Caco-2 (cell line): ENCODE data around the gene PLXNB2. TPM values are rescaled to one million over a fixed set of nuclear protein-coding genes. Genes with fewer than 3 reads are reported as not detected.

ENCODE experiments used
- BruUV-seq: library from RNA; stranded (reverse); fragments of 400-500 nt; replicated peaks from 2 replicates; lab custom pipeline; 2021; lab: Mats Ljungman, UMichigan
- CTCF ChIA-PET: fragments of 300-600 bp; sonication (Branson Sonifier 250); formaldehyde crosslinking; loops from one replicate; lab custom pipeline; 2022; ENCODE audit warnings: antibody characterized with exemption; lab: Charles Lee
- POLR2A ChIA-PET: fragments of 300-600 bp; sonication (Branson Sonifier 250); formaldehyde crosslinking; loops from one replicate; lab custom pipeline; 2022; ENCODE audit warnings: antibody characterized with exemption; lab: Charles Lee
- DNase-seq, 2 experiments: peaks; one replicate each; pipeline versions ENCODE4 v3.0.0 to v3.0.0-alpha.2; 2020 to 2022
- H3K27me3 ChIP-seq: replicated peaks from 2 replicates; pipeline ENCODE4 v1.6.0; 2011; ENCODE audit warnings: low read length; ENCODE audit not compliant: control insufficient read depth, insufficient read depth
- H3K36me3 ChIP-seq: 2 replicates; pipeline ENCODE4 v1.5.1; 2011; ENCODE audit warnings: low read length; ENCODE audit not compliant: control insufficient read depth, insufficient read depth
- H3K4me1 ChIP-seq: fragments of 250-450 bp; sonication (Bioruptor Pico); 2 replicates; pipeline ENCODE4 v1.5.1; 2020; ENCODE audit warnings: mild to moderate bottlenecking
- H3K4me3 ChIP-seq: 2 replicates; pipeline ENCODE4 v1.5.1; 2011; ENCODE audit warnings: low read depth, mild to moderate bottlenecking, control low read depth, low read length
- H3K9me3 ChIP-seq: fragments of 250-450 bp; sonication (Bioruptor Pico); 2 replicates; pipeline ENCODE4 v1.5.1; 2020; ENCODE audit warnings: mild to moderate bottlenecking, moderate library complexity
- H3K27ac Mint-ChIP-seq: one replicate; pipeline ENCODE4 v1.8.0; 2022; ENCODE audit warnings: mixed read lengths; ENCODE audit not compliant: unreplicated experiment
- H3K27me3 Mint-ChIP-seq: one replicate; pipeline ENCODE4 v1.8.0; 2022; ENCODE audit warnings: mixed read lengths; ENCODE audit not compliant: insufficient read depth, unreplicated experiment
- H3K36me3 Mint-ChIP-seq: one replicate; pipeline ENCODE4 v1.8.0; 2022; ENCODE audit warnings: mild to moderate bottlenecking, mixed read lengths; ENCODE audit not compliant: insufficient read depth, unreplicated experiment
- H3K4me1 Mint-ChIP-seq: one replicate; pipeline ENCODE4 v1.8.0; 2022; ENCODE audit warnings: low read depth, mixed read lengths; ENCODE audit not compliant: unreplicated experiment
- H3K4me3 Mint-ChIP-seq: one replicate; pipeline ENCODE4 v1.8.0; 2022; ENCODE audit warnings: mild to moderate bottlenecking, moderate library complexity, mixed read lengths; ENCODE audit not compliant: unreplicated experiment
- H3K9me3 Mint-ChIP-seq: one replicate; pipeline ENCODE4 v1.8.0; 2022; ENCODE audit warnings: mixed read lengths; ENCODE audit not compliant: unreplicated experiment
- intact Hi-C: fragments of 100-400 bp; cut with micrococcal nuclease; formaldehyde crosslinking; loops from one replicate; pipeline ENCODE4 v1.10.0; 2022; ENCODE audit not compliant: unreplicated experiment
- total RNA-seq: library from RNA; stranded (reverse); gene quantifications from 2 replicates; pipeline ENCODE4 v1.2.3, GENCODE V29; 2022
- TF ChIP-seq, protein P1 (sequence below), 2 experiments: fragments of 200-600 bp in 1 of 2; IDR thresholded peaks; 1 replicate in 1 of 2; 2 replicates in 1 of 2; pipeline versions ENCODE4 v1.5.1 to v1.8.0; 2011 to 2022; ENCODE audit warnings: antibody characterized with exemption in 1 of 2, control low read depth in 1 of 2, inconsistent platforms in 1 of 2, low read depth in 1 of 2, low read length in 1 of 2, mild to moderate bottlenecking in 1 of 2, moderate library complexity in 1 of 2; ENCODE audit not compliant: insufficient read depth in 1 of 2, severe bottlenecking in 1 of 2, unreplicated experiment in 1 of 2

Gene PLXNB2
- total RNA-seq, 1 experiment from 2014 or later = 260 TPM

DNA sequence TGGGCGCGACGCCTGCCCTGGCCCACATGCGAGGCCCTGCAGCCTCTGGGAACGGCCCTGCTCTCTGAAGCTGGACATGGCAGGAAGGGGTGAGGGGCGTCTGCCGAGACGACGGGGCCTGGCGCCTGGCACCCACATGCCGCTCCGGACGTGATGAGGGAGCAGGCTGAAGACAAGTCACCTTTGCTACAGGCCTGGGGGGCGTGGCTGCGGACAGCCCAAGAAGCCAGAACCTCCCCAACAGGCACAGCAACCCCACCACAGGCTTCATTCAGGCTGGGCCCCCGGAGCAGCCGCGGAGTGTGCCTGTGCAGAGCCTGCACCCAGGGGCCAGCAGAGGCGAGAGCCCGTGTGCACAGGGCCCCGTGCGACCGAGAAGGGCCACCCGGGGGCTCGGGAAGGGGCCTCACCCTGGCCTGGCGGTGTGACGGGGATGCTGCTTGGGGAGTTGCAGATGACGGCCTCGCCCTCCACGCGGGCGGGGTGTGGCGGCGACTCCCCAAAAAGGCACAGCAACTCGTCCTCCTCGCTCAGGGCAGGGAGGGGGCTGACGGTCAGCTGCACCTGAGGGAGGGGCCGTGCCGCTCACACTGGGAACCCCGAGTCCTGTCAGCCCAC is 20.6 kb downstream of the PLXNB2 start:
- H3K27me3 ChIP-seq = no peaks in the 10 kb centered on the region
- H3K36me3 ChIP-seq = peaks cover 9% of the 10 kb centered on the region
- ChIA-PET CTCF (no interaction called here), POLR2A (no interaction called here)
- Mint-ChIP-seq H3K9me3 (no peaks in the 10 kb centered on the region), H3K4me1 (no peaks in the 10 kb centered on the region), H3K4me3 (no peak overlapping the region), H3K36me3 (peaks cover 53% of the 10 kb centered on the region), H3K27me3 (no peaks in the 10 kb centered on the region), H3K27ac (no peak overlapping the region)
- peaks cover 14% of the 10 kb centered on the region for H3K4me1 ChIP-seq
- DNase-seq = no peak
- TF ChIP-seq, protein P1, sequence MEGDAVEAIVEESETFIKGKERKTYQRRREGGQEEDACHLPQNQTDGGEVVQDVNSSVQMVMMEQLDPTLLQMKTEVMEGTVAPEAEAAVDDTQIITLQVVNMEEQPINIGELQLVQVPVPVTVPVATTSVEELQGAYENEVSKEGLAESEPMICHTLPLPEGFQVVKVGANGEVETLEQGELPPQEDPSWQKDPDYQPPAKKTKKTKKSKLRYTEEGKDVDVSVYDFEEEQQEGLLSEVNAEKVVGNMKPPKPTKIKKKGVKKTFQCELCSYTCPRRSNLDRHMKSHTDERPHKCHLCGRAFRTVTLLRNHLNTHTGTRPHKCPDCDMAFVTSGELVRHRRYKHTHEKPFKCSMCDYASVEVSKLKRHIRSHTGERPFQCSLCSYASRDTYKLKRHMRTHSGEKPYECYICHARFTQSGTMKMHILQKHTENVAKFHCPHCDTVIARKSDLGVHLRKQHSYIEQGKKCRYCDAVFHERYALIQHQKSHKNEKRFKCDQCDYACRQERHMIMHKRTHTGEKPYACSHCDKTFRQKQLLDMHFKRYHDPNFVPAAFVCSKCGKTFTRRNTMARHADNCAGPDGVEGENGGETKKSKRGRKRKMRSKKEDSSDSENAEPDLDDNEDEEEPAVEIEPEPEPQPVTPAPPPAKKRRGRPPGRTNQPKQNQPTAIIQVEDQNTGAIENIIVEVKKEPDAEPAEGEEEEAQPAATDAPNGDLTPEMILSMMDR (IDR thresholded peaks at IDR 0.05; ENCODE audit: insufficient read depth in 1 of 2, low read depth in 1 of 2, low read length in 1 of 2, severe bottlenecking in 1 of 2, unreplicated experiment in 1 of 2) = no peak
- no TSS peak for BruUV-seq
- no peak overlapping the region for H3K4me3 ChIP-seq
- intact Hi-C loops = no loop called here
- H3K9me3 ChIP-seq = no peaks in the 10 kb centered on the region

DNA sequence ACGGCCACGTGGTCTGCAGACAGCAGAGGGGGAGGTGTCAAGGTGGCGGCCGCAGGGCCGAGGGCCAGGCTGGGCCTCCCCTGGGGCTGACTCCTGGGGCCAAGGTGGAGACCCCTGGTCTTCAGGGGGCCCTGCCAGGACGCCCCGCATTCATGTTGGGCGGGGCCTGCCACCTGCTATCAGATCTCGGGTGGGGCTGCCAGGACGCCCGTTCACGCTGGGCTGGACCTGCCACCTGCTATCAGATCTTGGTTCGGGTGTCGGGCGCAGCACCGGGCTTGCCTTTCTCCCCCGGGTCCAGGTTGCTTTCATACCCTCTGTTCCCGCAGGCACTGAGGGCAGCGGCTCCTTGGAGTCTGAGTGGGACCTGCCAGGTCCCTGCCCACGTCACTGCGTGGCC is 21.2 kb downstream of the PLXNB2 start:
- no peaks in the 10 kb centered on the region for H3K9me3 ChIP-seq
- Mint-ChIP-seq H3K36me3 (peaks cover 49% of the 10 kb centered on the region), H3K4me3 (no peak overlapping the region), H3K9me3 (no peaks in the 10 kb centered on the region), H3K4me1 (no peaks in the 10 kb centered on the region), H3K27me3 (no peaks in the 10 kb centered on the region), H3K27ac (no peak overlapping the region)
- no peak overlapping the region for H3K4me3 ChIP-seq
- TF ChIP-seq, protein P1 (IDR thresholded peaks at IDR 0.05; ENCODE audit: insufficient read depth in 1 of 2, low read depth in 1 of 2, low read length in 1 of 2, severe bottlenecking in 1 of 2, unreplicated experiment in 1 of 2) = no peak
- BruUV-seq = no TSS peak
- peaks cover 18% of the 10 kb centered on the region for H3K4me1 ChIP-seq
- H3K27me3 ChIP-seq = no peaks in the 10 kb centered on the region
- intact Hi-C loops = no loop called here
- ChIA-PET CTCF (no interaction called here), POLR2A (no interaction called here)
- peaks cover 12% of the 10 kb centered on the region for H3K36me3 ChIP-seq
- DNase-seq = no peak

DNA sequence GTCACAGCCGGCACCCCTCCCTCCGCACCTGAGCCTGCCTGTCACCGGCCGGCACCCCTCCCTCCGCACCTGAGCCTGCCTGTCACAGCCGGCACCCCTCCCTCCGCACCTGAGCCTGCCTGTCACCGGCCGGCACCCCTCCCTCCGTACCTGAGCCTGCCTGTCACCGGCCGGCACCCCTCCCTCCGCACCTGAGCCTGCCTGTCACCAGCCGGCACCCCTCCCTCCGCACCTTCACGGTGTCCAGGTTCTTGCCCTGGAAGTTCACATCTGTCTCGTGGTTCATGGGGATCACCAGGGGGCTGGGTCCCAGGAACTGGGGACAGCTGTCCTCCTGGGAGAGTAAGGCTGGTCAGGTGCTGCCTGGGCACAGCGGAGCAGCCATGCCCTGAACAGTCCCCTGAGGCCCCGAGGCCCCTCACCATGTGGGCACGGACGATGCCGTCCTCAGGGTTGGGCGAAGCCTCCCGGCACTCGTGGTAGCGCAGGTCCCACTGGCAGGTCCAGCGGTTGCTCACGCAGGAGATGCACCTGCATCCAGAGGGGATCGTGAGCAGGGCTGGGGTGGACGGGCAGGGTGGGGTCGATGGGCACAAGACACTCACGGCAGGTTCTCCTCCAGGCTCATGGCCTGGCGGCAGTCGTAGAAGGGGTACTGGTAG is 21.7 kb downstream of the PLXNB2 start:
- DNase-seq = no peak
- intact Hi-C loops = no loop called here
- ChIA-PET POLR2A (no interaction called here), CTCF (no interaction called here)
- no peaks in the 10 kb centered on the region for H3K4me1 Mint-ChIP-seq
- H3K4me3 ChIP-seq = no peak overlapping the region
- peaks cover 49% of the 10 kb centered on the region for H3K36me3 Mint-ChIP-seq
- no peak overlapping the region for H3K27ac Mint-ChIP-seq
- TF ChIP-seq, protein P1 (IDR thresholded peaks at IDR 0.05; ENCODE audit: insufficient read depth in 1 of 2, low read depth in 1 of 2, low read length in 1 of 2, severe bottlenecking in 1 of 2, unreplicated experiment in 1 of 2) = no peak
- H3K9me3 ChIP-seq = no peaks in the 10 kb centered on the region
- H3K36me3 ChIP-seq = peaks cover 10% of the 10 kb centered on the region
- no peaks in the 10 kb centered on the region for H3K9me3 Mint-ChIP-seq
- no TSS peak for BruUV-seq
- H3K4me3 Mint-ChIP-seq = no peak overlapping the region
- H3K27me3 Mint-ChIP-seq = no peaks in the 10 kb centered on the region
- peaks cover 18% of the 10 kb centered on the region for H3K4me1 ChIP-seq
- no peaks in the 10 kb centered on the region for H3K27me3 ChIP-seq
